Neural progenitor cell (in vitro differentiated cells): ENCODE results near the gene LCE2C. TPM values are rescaled to one million over a fixed set of nuclear protein-coding genes. Genes with fewer than 3 reads are reported as not detected.
A peak's percentile ranks its signal among the peaks of the same experiment; 100 is the strongest.

Experiments used
- DNase-seq: peaks from one replicate; pipeline ENCODE4 v3.0.0-alpha.2; 2016; ENCODE audit warnings: low spot score
- H2AFZ ChIP-seq: fragments of 200-600 bp; sonication (generic); replicated peaks from 2 replicates; pipeline ENCODE4 v1.6.1; 2016; ENCODE audit warnings: antibody characterized with exemption
- H3F3A ChIP-seq: fragments of 200-600 bp; sonication (generic); 2 replicates; pipeline ENCODE4 v1.6.1; 2016; ENCODE audit warnings: antibody characterized with exemption, low read depth
- H3K27ac ChIP-seq: fragments of 200-600 bp; sonication (generic); 2 replicates; pipeline ENCODE4 v1.5.1; 2016; ENCODE audit warnings: mild to moderate bottlenecking
- H3K27me3 ChIP-seq: fragments of 200-600 bp; sonication (generic); 2 replicates; pipeline ENCODE4 v1.6.1; 2016; ENCODE audit warnings: mild to moderate bottlenecking, moderate library complexity
- H3K36me3 ChIP-seq: fragments of 200-600 bp; sonication (generic); 2 replicates; pipeline ENCODE4 v1.5.1; 2016
- H3K4me1 ChIP-seq: fragments of 200-600 bp; sonication (generic); 2 replicates; pipeline ENCODE4 v1.6.1; 2016; ENCODE audit warnings: mixed run types
- H3K4me2 ChIP-seq: fragments of 200-600 bp; sonication (generic); 2 replicates; pipeline ENCODE4 v1.6.1; 2016
- H3K4me3 ChIP-seq: fragments of 200-600 bp; sonication (generic); 2 replicates; pipeline ENCODE4 v1.5.1; 2016
- H3K79me2 ChIP-seq: fragments of 200-600 bp; sonication (generic); 2 replicates; pipeline ENCODE4 v1.6.1; 2016; ENCODE audit warnings: low read depth
- H3K9ac ChIP-seq: fragments of 200-600 bp; sonication (generic); 2 replicates; pipeline ENCODE4 v1.6.1; 2016
- H3K9me3 ChIP-seq: fragments of 200-600 bp; sonication (generic); 2 replicates; pipeline ENCODE4 v1.5.1; 2016; ENCODE audit warnings: low read depth
- H4K20me1 ChIP-seq: fragments of 200-600 bp; sonication (generic); 2 replicates; pipeline ENCODE4 v1.6.1; 2016; ENCODE audit warnings: low read depth
- H3K27ac Mint-ChIP-seq: 3 replicates; pipeline ENCODE4 v1.8.0; 2021; ENCODE audit warnings: mixed read lengths
- H3K27me3 Mint-ChIP-seq: 2 replicates; pipeline ENCODE4 v1.8.0; 2022; ENCODE audit warnings: low read depth, mild to moderate bottlenecking, inconsistent platforms, moderate library complexity, mixed read lengths; ENCODE audit not compliant: insufficient read depth
- H3K36me3 Mint-ChIP-seq: 3 replicates; pipeline ENCODE4 v1.8.0; 2021; ENCODE audit warnings: mixed read lengths
- H3K4me1 Mint-ChIP-seq: 3 replicates; pipeline ENCODE4 v1.8.0; 2021; ENCODE audit warnings: mixed read lengths
- H3K4me3 Mint-ChIP-seq: 3 replicates; pipeline ENCODE4 v1.8.0; 2021; ENCODE audit warnings: mild to moderate bottlenecking, moderate library complexity, mixed read lengths
- H3K9me3 Mint-ChIP-seq: 3 replicates; pipeline ENCODE4 v1.8.0; 2020; ENCODE audit warnings: mixed read lengths
- CTCF ChIP-seq: fragments of 200-600 bp; sonication (generic); IDR thresholded peaks from 2 replicates; pipeline ENCODE4 v1.5.1; 2017; ENCODE audit warnings: antibody characterized with exemption, mild to moderate bottlenecking
- EZH2 ChIP-seq: fragments of 200-600 bp; sonication (generic); IDR thresholded peaks from 2 replicates; pipeline ENCODE4 v1.6.1; 2017; ENCODE audit warnings: antibody characterized with exemption, mild to moderate bottlenecking, moderate library complexity
- EZH2phosphoT487 ChIP-seq: fragments of 200-600 bp; sonication (generic); IDR thresholded peaks from 2 replicates; pipeline ENCODE4 v1.6.1; 2017; ENCODE audit warnings: antibody characterized with exemption
- total RNA-seq: library from RNA; depleted of rRNA; stranded (reverse); fragments of >200 nt; gene quantifications from 2 replicates; pipeline ENCODE4 v1.2.3, GENCODE V29; 2015; ENCODE audit warnings: low replicate concordance

Gene LCE2C
- total RNA-seq, 1 donor from 2014 or later = not detected

DNA sequence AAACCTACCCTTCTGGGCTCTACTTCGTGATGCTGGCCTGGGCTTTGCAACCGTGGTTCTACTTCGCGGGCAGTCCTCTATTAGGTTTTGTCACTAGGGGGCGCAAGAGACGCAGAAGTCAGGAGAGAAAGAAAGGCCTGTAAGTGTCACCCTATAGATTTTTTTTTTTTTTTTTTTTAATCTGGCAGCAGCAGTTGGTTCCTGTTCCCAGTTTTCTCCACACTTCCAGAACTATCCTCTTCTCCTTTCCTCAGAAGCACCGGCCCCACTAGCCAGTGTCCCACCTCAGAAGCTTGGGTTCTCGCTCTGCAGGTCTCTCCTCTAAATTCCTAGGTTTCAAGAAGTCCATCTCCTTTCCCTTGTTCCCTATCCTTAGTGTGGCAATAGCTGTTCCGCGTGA lies 21.0 kb upstream of the LCE2C start:
- H3K27me3 ChIP-seq = no peaks in the 10 kb centered on the region
- H3K9ac ChIP-seq = no peak overlapping the region
- H4K20me1 ChIP-seq = no peaks in the 10 kb centered on the region
- Mint-ChIP-seq H3K36me3 (no peaks in the 10 kb centered on the region), H3K27me3 (peaks cover 4% of the 10 kb centered on the region), H3K4me1 (no peaks in the 10 kb centered on the region), H3K4me3 (no peak overlapping the region), H3K9me3 (peaks cover 12% of the 10 kb centered on the region), H3K27ac (no peak overlapping the region)
- H3K4me1 ChIP-seq = no peaks in the 10 kb centered on the region
- H3K9me3 ChIP-seq = peaks cover 26% of the 10 kb centered on the region
- H3K4me3 ChIP-seq = no peak overlapping the region
- no peak overlapping the region for H3K4me2 ChIP-seq
- DNase-seq = peak; percentile 1
- H3F3A ChIP-seq = no peaks in the 10 kb centered on the region
- no peak overlapping the region for H2AFZ ChIP-seq
- no peak overlapping the region for H3K27ac ChIP-seq
- no peaks in the 10 kb centered on the region for H3K36me3 ChIP-seq
- TF ChIP-seq CTCF (peak; percentile 44), EZH2 (no peak), EZH2phosphoT487 (no peak)
- H3K79me2 ChIP-seq = no peaks in the 10 kb centered on the region

GRCh38 chr1:152656459-152656858 lies 18.6 kb upstream of the LCE2C start:
- no peaks in the 10 kb centered on the region for H3K36me3 Mint-ChIP-seq
- H3K4me3 ChIP-seq = no peak overlapping the region
- H3K4me3 Mint-ChIP-seq = no peak overlapping the region
- no peaks in the 10 kb centered on the region for H3K4me1 ChIP-seq
- no peak overlapping the region for H3K27ac Mint-ChIP-seq
- H2AFZ ChIP-seq = no peak overlapping the region
- H3K9me3 Mint-ChIP-seq = peaks cover 10% of the 10 kb centered on the region
- no peak for TF ChIP-seq EZH2
- TF ChIP-seq EZH2phosphoT487 = no peak
- no peak for TF ChIP-seq CTCF
- peaks cover 16% of the 10 kb centered on the region for H3K9me3 ChIP-seq
- H4K20me1 ChIP-seq = no peaks in the 10 kb centered on the region
- H3K27me3 ChIP-seq = no peaks in the 10 kb centered on the region
- no peaks in the 10 kb centered on the region for H3K4me1 Mint-ChIP-seq
- H3F3A ChIP-seq = no peaks in the 10 kb centered on the region
- H3K4me2 ChIP-seq = no peak overlapping the region
- H3K79me2 ChIP-seq = no peaks in the 10 kb centered on the region
- no peak overlapping the region for H3K27ac ChIP-seq
- no peaks in the 10 kb centered on the region for H3K36me3 ChIP-seq
- peaks cover 8% of the 10 kb centered on the region for H3K27me3 Mint-ChIP-seq
- no peak for DNase-seq
- no peak overlapping the region for H3K9ac ChIP-seq

DNA sequence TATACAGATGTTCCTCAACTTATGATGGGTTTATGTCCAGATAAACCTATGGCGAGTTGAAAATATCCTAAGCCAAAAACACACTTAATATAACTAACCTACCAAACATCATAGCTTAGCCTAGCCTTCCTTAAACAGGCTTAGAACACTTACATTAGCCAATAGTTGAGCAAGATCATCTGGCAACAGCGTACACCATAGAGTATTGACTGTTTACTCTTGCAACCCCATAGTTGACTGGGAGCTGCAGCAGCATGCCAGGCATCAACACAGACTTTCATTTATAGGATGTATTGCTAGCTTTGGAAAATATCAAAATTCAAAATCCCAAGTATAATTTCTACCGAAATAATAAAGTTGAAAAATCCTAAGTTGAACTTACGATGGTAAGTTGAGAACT lies 17.4 kb upstream of the LCE2C start:
- Histone ChIP-seq H4K20me1 (no peaks in the 10 kb centered on the region), H3K4me1 (no peaks in the 10 kb centered on the region), H3K27me3 (no peaks in the 10 kb centered on the region), H3K9ac (no peak overlapping the region), H3K79me2 (no peaks in the 10 kb centered on the region), H3K4me2 (no peak overlapping the region), H2AFZ (no peak overlapping the region), H3K36me3 (no peaks in the 10 kb centered on the region), H3K27ac (no peak overlapping the region), H3F3A (no peaks in the 10 kb centered on the region), H3K9me3 (peaks cover 23% of the 10 kb centered on the region), H3K4me3 (no peak overlapping the region)
- peaks cover 13% of the 10 kb centered on the region for H3K9me3 Mint-ChIP-seq
- no peak for TF ChIP-seq EZH2phosphoT487
- TF ChIP-seq EZH2 = no peak
- no peak for TF ChIP-seq CTCF
- DNase-seq = no peak
- no peak overlapping the region for H3K27ac Mint-ChIP-seq
- peaks cover 8% of the 10 kb centered on the region for H3K27me3 Mint-ChIP-seq
- H3K4me3 Mint-ChIP-seq = no peak overlapping the region
- H3K4me1 Mint-ChIP-seq = no peaks in the 10 kb centered on the region
- no peaks in the 10 kb centered on the region for H3K36me3 Mint-ChIP-seq
